ENCODE measurements around the gene GPBP1L1.
"Not testable (repeated sequence)": the region's sequence is repeated elsewhere in the genome, so short reads cannot be mapped to it uniquely, and the experiment has no call there.

The GPBP1L1 gene

GRCh38 chr1:45686288-45687013 lies at the start of gene GPBP1L1:
Gene GPBP1L1, minus strand, starts transcription at chr1:45686533. Its CDS starts 27,446 bp downstream, at chr1:45659087.
- peak; percentile 94 to 98 for DNase-seq

- no peak for DNase-seq
Measured at GRCh38 chr1:45730780-45731319, 44.5 kb upstream of the GPBP1L1 start.

- peak; percentile 17 to 70 for DNase-seq
Measured at GRCh38 chr1:45730075-45730779, 43.9 kb upstream of the GPBP1L1 start.

GRCh38 chr1:45726007-45726406 lies 39.7 kb upstream of the GPBP1L1 start:
- not testable (repeated sequence) for DNase-seq

GRCh38 chr1:45723248-45723930 lies 37.1 kb upstream of the GPBP1L1 start:
- peak in 1 of 2 donors; percentile 14 for DNase-seq

- DNase-seq = peak; percentile 63 to 66
Measured at GRCh38 chr1:45722809-45723208, 36.5 kb upstream of the GPBP1L1 start.

GRCh38 chr1:45721207-45721606 lies 34.9 kb upstream of the GPBP1L1 start:
- DNase-seq = peak in 1 of 2 donors; percentile 16

GRCh38 chr1:45718289-45718688 lies 32.0 kb upstream of the GPBP1L1 start:
- no peak for DNase-seq

GRCh38 chr1:45717386-45717785 lies 31.1 kb upstream of the GPBP1L1 start:
- not testable (repeated sequence) for DNase-seq

GRCh38 chr1:45716700-45717099 lies 30.4 kb upstream of the GPBP1L1 start:
- no peak for DNase-seq

- DNase-seq = no peak
Measured at GRCh38 chr1:45713711-45714110, 27.4 kb upstream of the GPBP1L1 start.

- no peak for DNase-seq
Measured at GRCh38 chr1:45704637-45705036, 18.3 kb upstream of the GPBP1L1 start.

GRCh38 chr1:45694823-45695222 lies 8.5 kb upstream of the GPBP1L1 start:
- no peak for DNase-seq

- not testable (repeated sequence) for DNase-seq
Measured at GRCh38 chr1:45693811-45694210, 7.5 kb upstream of the GPBP1L1 start.

GRCh38 chr1:45687754-45688740 lies 1.7 kb upstream of the GPBP1L1 start, which contains the start of gene TMEM69:
Gene TMEM69, plus strand, starts transcription at chr1:45688181. Its CDS starts 2,888 bp downstream, at chr1:45691069.
- DNase-seq = peak; percentile 80 to 93

GRCh38 chr1:45687014-45687753 lies 851 bp upstream of the GPBP1L1 start:
- DNase-seq = peak; percentile 97 to 99

GRCh38 chr1:45686015-45686287 lies 382 bp downstream of the GPBP1L1 start:
- peak; percentile 21 to 44 for DNase-seq

GRCh38 chr1:45685308-45686014 lies 872 bp downstream of the GPBP1L1 start:
- peak; percentile 41 to 61 for DNase-seq

- no peak for DNase-seq
Measured at GRCh38 chr1:45684402-45684801, 1.9 kb downstream of the GPBP1L1 start.

- no peak for DNase-seq
Measured at GRCh38 chr1:45682942-45683341, 3.4 kb downstream of the GPBP1L1 start.

GRCh38 chr1:45679123-45679522 lies 7.2 kb downstream of the GPBP1L1 start:
- no peak for DNase-seq

Measured in inflammatory macrophage treated with lipopolysaccharide for 1 hour (primary cell).